PC-9 (cell line): ENCODE measurements around the gene TMIGD2. TPM values are rescaled to one million over a fixed set of nuclear protein-coding genes. Genes with fewer than 3 reads are reported as not detected.
"Not testable (repeated sequence)": the region's sequence is repeated elsewhere in the genome, so short reads cannot be mapped to it uniquely, and the experiment has no call there.

Experiments used
- BruUV-seq: library from RNA; stranded (reverse); fragments of 400-500 nt; replicated peaks from 2 replicates; lab custom pipeline; 2021; lab: Mats Ljungman, UMichigan
- CTCF ChIA-PET: fragments of 300-600 bp; sonication (Branson Sonifier 250); formaldehyde crosslinking; loops from one replicate; lab custom pipeline; 2022; ENCODE audit warnings: antibody characterized with exemption; lab: Charles Lee
- POLR2A ChIA-PET: fragments of 300-600 bp; sonication (Branson Sonifier 250); formaldehyde crosslinking; loops from one replicate; lab custom pipeline; 2022; ENCODE audit warnings: antibody characterized with exemption; ENCODE audit not compliant: unreplicated experiment; lab: Charles Lee
- DNase-seq, 2 experiments: peaks; one replicate each; pipeline versions ENCODE4 v3.0.0 to v3.0.0-alpha.2; 2015 to 2022; ENCODE audit warnings: mixed read lengths in 1 of 2
- H2AFZ ChIP-seq: fragments of 200-600 bp; sonication (generic); 2 replicates; pipeline ENCODE4 v1.8.1; 2017; ENCODE audit warnings: antibody characterized with exemption
- H3F3A ChIP-seq: fragments of 200-600 bp; sonication (generic); 2 replicates; pipeline ENCODE4 v1.8.1; 2017; ENCODE audit warnings: antibody characterized with exemption, mild to moderate bottlenecking, low read depth; ENCODE audit not compliant: insufficient read depth
- H3K27ac ChIP-seq: fragments of 200-600 bp; sonication (generic); 2 replicates; pipeline ENCODE4 v1.6.1; 2016; ENCODE audit warnings: mixed run types
- H3K27me3 ChIP-seq: fragments of 200-600 bp; sonication (generic); 2 replicates; pipeline ENCODE4 v1.6.1; 2016; ENCODE audit warnings: low read depth, mixed run types; ENCODE audit not compliant: insufficient read depth
- H3K36me3 ChIP-seq: fragments of 200-600 bp; sonication (generic); 2 replicates; pipeline ENCODE4 v1.6.1; 2016; ENCODE audit warnings: low read depth, mixed run types
- H3K4me1 ChIP-seq: fragments of 200-600 bp; sonication (generic); replicated peaks from 2 replicates; pipeline ENCODE4 v1.6.1; 2016; ENCODE audit warnings: mixed run types; ENCODE audit not compliant: insufficient read depth
- H3K4me2 ChIP-seq: fragments of 200-600 bp; sonication (generic); 2 replicates; pipeline ENCODE4 v1.6.1; 2017; ENCODE audit warnings: mixed run types
- H3K4me3 ChIP-seq: fragments of 200-600 bp; sonication (generic); 2 replicates; pipeline ENCODE4 v1.6.1; 2016; ENCODE audit warnings: mixed run types
- H3K79me2 ChIP-seq: fragments of 200-600 bp; sonication (generic); 2 replicates; pipeline ENCODE4 v1.6.1; 2017; ENCODE audit warnings: low read depth, mixed run types
- H3K9me2 ChIP-seq: fragments of 200-600 bp; sonication (generic); 2 replicates; pipeline ENCODE4 v1.8.1; 2017; ENCODE audit warnings: mild to moderate bottlenecking; ENCODE audit not compliant: insufficient read depth
- H3K9me3 ChIP-seq: fragments of 200-600 bp; sonication (generic); 2 replicates; pipeline ENCODE4 v1.8.1; 2016; ENCODE audit warnings: low read depth; ENCODE audit not compliant: insufficient read depth
- H4K20me1 ChIP-seq: fragments of 200-600 bp; sonication (generic); 2 replicates; pipeline ENCODE4 v1.8.1; 2017; ENCODE audit not compliant: insufficient read depth
- EZH2 ChIP-seq: fragments of 200-600 bp; sonication (generic); IDR thresholded peaks from 2 replicates; pipeline ENCODE4 v1.8.0; 2017; ENCODE audit warnings: antibody characterized with exemption, low read depth
- intact Hi-C: fragments of 100-400 bp; cut with micrococcal nuclease; formaldehyde crosslinking; loops from one replicate; pipeline ENCODE4 v1.10.0; 2022; ENCODE audit not compliant: unreplicated experiment
- total RNA-seq: library from RNA; stranded (reverse); gene quantifications from 2 replicates; pipeline ENCODE4 v1.2.3, GENCODE V29; 2021
- TF ChIP-seq, protein P1 (sequence below): fragments of 200-600 bp; sonication (generic); conservative IDR thresholded peaks from 2 replicates; pipeline ENCODE4 v1.6.1; 2017; ENCODE audit warnings: mixed run types, antibody characterized with exemption, mild to moderate bottlenecking, moderate library complexity

The TMIGD2 gene
- total RNA-seq, 1 experiment from 2014 or later, result not detected

DNA sequence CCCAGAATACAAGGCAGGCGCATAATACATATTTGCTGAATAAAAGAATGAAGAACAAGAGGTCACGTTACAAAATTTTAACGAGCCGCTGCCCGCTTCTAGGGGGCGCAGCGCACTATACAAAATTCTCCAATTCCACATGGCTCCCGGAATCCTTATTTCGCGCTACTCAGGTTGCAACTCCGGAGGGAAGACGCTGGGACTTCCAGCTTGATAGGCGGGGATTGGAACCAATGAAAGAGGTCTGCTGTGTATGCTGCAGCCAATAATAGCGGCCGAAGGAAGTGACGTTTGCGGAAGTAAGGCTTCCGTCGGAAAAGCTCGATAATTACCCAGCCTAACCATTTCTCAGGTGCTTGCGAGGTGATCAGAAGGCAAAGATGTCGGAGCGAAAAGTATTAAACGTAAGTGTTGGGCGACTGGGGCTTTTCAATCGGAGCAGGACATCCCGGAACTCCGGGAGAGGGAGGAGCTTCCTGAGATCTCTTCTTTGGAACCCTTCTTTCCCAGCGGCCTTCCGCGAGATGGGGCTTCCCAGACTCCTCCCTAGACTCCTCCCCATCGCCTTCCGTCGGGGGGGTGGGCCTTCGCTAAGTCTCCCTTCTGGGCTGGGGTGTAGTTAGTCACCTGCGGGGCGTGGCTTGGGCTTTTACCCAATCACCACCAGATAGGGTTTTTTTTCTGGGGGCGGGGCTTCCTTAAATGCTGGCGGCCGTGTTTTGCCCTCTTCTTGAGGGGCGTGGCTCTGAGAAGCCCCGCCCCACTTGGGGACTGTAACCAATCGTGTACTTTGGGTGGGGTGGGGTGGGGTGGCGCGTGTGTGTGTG is 55.2 kb downstream of the TMIGD2 start, which contains the start of gene YJU2:
YJU2 (plus strand) TSS at position 314 of the 827 bp plus-strand sequence; CDS start at position 381, 67 bp downstream.
- POLR2A ChIA-PET, result interaction anchor here (0.6 to 1.0 kb wide), 6 partner anchors 76 to 1423 kb away, joined by 3 to 11 read pairs (median 6); partner anchors contain the start of genes FEM1A and MRPL54

DNA sequence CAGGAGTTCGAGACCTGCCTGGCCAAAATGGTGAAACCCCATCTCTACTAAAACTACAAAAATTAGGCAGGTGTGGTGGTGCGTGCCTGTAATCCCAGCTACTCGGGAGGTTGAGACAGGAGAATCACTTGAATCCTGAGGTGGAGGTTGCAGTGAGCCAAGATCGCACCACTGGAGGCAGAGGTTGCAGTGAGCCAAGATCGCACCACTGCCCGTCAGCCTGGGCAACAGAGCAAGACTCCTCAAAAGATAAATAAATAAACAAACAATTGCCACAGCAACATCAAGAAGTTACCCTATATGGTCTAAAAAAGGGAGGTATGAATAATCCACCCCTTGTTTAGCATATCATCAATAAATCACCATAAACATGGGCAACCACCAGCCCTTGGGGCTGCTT is 56.3 kb downstream of the TMIGD2 start:
- intact Hi-C loops, H3K4me3 ChIP-seq: not testable (repeated sequence)

More for the DNA sequence above, 55.2 kb downstream of the TMIGD2 start, which contains the start of gene YJU2:
- peak within 1 kb of the TSS; percentile 78 for H3K4me3 ChIP-seq
- H3K36me3 ChIP-seq, result no peaks in the 10 kb centered on the region
- intact Hi-C loops, result loop anchor here (1.0 kb wide), 1 partner anchor 155 kb away; the partner anchor contains the start of gene CHAF1A
- H3K27ac ChIP-seq, result peak within 1 kb of the TSS; percentile 87
- peaks cover 5% of the 10 kb centered on the region; the same call in 1 of the 2 replicates for H3F3A ChIP-seq
- TF ChIP-seq, protein P1, sequence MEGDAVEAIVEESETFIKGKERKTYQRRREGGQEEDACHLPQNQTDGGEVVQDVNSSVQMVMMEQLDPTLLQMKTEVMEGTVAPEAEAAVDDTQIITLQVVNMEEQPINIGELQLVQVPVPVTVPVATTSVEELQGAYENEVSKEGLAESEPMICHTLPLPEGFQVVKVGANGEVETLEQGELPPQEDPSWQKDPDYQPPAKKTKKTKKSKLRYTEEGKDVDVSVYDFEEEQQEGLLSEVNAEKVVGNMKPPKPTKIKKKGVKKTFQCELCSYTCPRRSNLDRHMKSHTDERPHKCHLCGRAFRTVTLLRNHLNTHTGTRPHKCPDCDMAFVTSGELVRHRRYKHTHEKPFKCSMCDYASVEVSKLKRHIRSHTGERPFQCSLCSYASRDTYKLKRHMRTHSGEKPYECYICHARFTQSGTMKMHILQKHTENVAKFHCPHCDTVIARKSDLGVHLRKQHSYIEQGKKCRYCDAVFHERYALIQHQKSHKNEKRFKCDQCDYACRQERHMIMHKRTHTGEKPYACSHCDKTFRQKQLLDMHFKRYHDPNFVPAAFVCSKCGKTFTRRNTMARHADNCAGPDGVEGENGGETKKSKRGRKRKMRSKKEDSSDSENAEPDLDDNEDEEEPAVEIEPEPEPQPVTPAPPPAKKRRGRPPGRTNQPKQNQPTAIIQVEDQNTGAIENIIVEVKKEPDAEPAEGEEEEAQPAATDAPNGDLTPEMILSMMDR, result peak; percentile 49; the same call in 1 of the 2 replicates
- no peak for TF ChIP-seq EZH2
- BruUV-seq, result TSS peak; percentile 94
- H3K9me2 ChIP-seq, result no peaks in the 10 kb centered on the region
- H2AFZ ChIP-seq, result peak within 1 kb of the TSS; percentile 78
- H3K79me2 ChIP-seq, result peaks cover 6% of the 10 kb centered on the region; the same call in 1 of the 2 replicates
- peak; percentile 92 to 95 for DNase-seq
- H3K4me2 ChIP-seq, result peak within 1 kb of the TSS; percentile 81
- H3K9me3 ChIP-seq, result no peaks in the 10 kb centered on the region
- H3K4me1 ChIP-seq, result no peaks in the 10 kb centered on the region; the same call in 1 of the 2 replicates
- no peaks in the 10 kb centered on the region for H3K27me3 ChIP-seq
- H4K20me1 ChIP-seq, result no peaks in the 10 kb centered on the region
- CTCF ChIA-PET, result no interaction called here

More for the DNA sequence above, 56.3 kb downstream of the TMIGD2 start:
- POLR2A ChIA-PET, H3F3A ChIP-seq, H4K20me1 ChIP-seq, H3K9me2 ChIP-seq, BruUV-seq, H3K9me3 ChIP-seq, H3K79me2 ChIP-seq, DNase-seq, CTCF ChIA-PET, H3K27ac ChIP-seq, H3K27me3 ChIP-seq, H3K36me3 ChIP-seq, H3K4me1 ChIP-seq: not testable (repeated sequence)
- peak overlapping the region; percentile 78; the same call in 1 of the 2 replicates for H2AFZ ChIP-seq
- peak overlapping the region; percentile 71 for H3K4me2 ChIP-seq

Other genes with a start within 250 kb of the TMIGD2 start
- 41.2 and 48.2 TPM in 2 replicates for gene ZBTB7A, start 235.5 kb downstream of the TMIGD2 start, total RNA-seq
- gene MAP2K2, start 178.3 kb downstream of the TMIGD2 start, total RNA-seq, result 160 and 211 TPM in 2 replicates
- not detected in 2 replicates for gene CREB3L3, start 148.8 kb downstream of the TMIGD2 start, total RNA-seq
- gene SIRT6, start 119.8 kb downstream of the TMIGD2 start, total RNA-seq, result 22.2 and 23.2 TPM in 2 replicates
- gene ANKRD24, start 119.7 kb downstream of the TMIGD2 start, total RNA-seq, result 0.79 and 1.0 TPM in 2 replicates
- not detected in 2 replicates for gene EBI3, start 72.9 kb downstream of the TMIGD2 start, total RNA-seq
- gene YJU2, start 55.3 kb downstream of the TMIGD2 start, total RNA-seq, result 8.7 and 11.0 TPM in 2 replicates
- gene SHD, start 23.1 kb downstream of the TMIGD2 start, total RNA-seq, result not detected in 2 replicates
- not detected in 2 replicates for gene FSD1, start 2.2 kb upstream of the TMIGD2 start, total RNA-seq
- 26.9 and 29.8 TPM in 2 replicates for gene STAP2, start 36.4 kb upstream of the TMIGD2 start, total RNA-seq
- gene MPND, start 41.2 kb upstream of the TMIGD2 start, total RNA-seq, result 12.6 and 19.1 TPM in 2 replicates
- gene SH3GL1, start 98.2 kb upstream of the TMIGD2 start, total RNA-seq, result 45.8 and 49.2 TPM in 2 replicates
- gene CHAF1A, start 100.3 kb upstream of the TMIGD2 start, total RNA-seq, result 24.3 and 30.0 TPM in 2 replicates
- 79.4 and 94.7 TPM in 2 replicates for gene UBXN6, start 155.4 kb upstream of the TMIGD2 start, total RNA-seq
- gene HDGFL2, start 169.9 kb upstream of the TMIGD2 start, total RNA-seq, result 50.8 and 60.2 TPM in 2 replicates
- 1.6 and 1.8 TPM in 2 replicates for gene PLIN4, start 216.1 kb upstream of the TMIGD2 start, total RNA-seq
- 4.3 and 4.4 TPM in 2 replicates for gene PLIN5, start 232.8 kb upstream of the TMIGD2 start, total RNA-seq
- 22.0 and 25.6 TPM in 2 replicates for gene LRG1, start 237.6 kb upstream of the TMIGD2 start, total RNA-seq